ENCODE results near the gene URGCP.
"Not testable (repeated sequence)": the region's sequence is repeated elsewhere in the genome, so short reads cannot be mapped to it uniquely, and the experiment has no call there.

The URGCP gene

GRCh38 chr7:43872406-43873110, 33.8 kb downstream of the URGCP start:
- no peak for DNase-seq

- DNase-seq, result no peak
Observed at GRCh38 chr7:43871064-43871463, 35.3 kb downstream of the URGCP start.

- DNase-seq, result no peak
Observed at GRCh38 chr7:43870316-43870715, 36.1 kb downstream of the URGCP start.

- DNase-seq, result no peak
Observed at GRCh38 chr7:43869867-43870240, 36.5 kb downstream of the URGCP start.

GRCh38 chr7:43869006-43869866, 37.2 kb downstream of the URGCP start, which contains the start of gene MRPS24:
Gene MRPS24 (minus strand): TSS chr7:43869517. CDS start chr7:43869495, 22 bp downstream.
- DNase-seq, result peak; percentile 87 to 95 (median 92)

- DNase-seq, result no peak
Observed at GRCh38 chr7:43868681-43869005, 37.8 kb downstream of the URGCP start.

- no peak for DNase-seq
Observed at GRCh38 chr7:43868181-43868580, 38.2 kb downstream of the URGCP start.

GRCh38 chr7:43865277-43865676, 41.1 kb downstream of the URGCP start:
- no peak for DNase-seq

- no peak for DNase-seq
Observed at GRCh38 chr7:43864126-43864525, 42.3 kb downstream of the URGCP start.

GRCh38 chr7:43856996-43857395, 49.4 kb downstream of the URGCP start:
- no peak for DNase-seq

GRCh38 chr7:43856316-43856715, 50.1 kb downstream of the URGCP start:
- DNase-seq, result no peak

GRCh38 chr7:43855176-43855575, 51.2 kb downstream of the URGCP start:
- no peak for DNase-seq

- DNase-seq, result no peak
Observed at GRCh38 chr7:43851805-43852204, 54.6 kb downstream of the URGCP start.

- no peak for DNase-seq
Observed at GRCh38 chr7:43850348-43851116, 55.9 kb downstream of the URGCP start.

GRCh38 chr7:43849047-43849446, 57.3 kb downstream of the URGCP start:
- DNase-seq, result no peak

- DNase-seq, result no peak
Observed at GRCh38 chr7:43847496-43847895, 58.9 kb downstream of the URGCP start.

GRCh38 chr7:43844662-43845061, 61.7 kb downstream of the URGCP start:
- no peak for DNase-seq

GRCh38 chr7:43844257-43844656, 62.1 kb downstream of the URGCP start:
- DNase-seq, result no peak

GRCh38 chr7:43843296-43843695, 63.1 kb downstream of the URGCP start:
- DNase-seq, result no peak

GRCh38 chr7:43838201-43838658, 68.2 kb downstream of the URGCP start:
- DNase-seq, result no peak

- DNase-seq, result no peak
Observed at GRCh38 chr7:43834463-43835251, 71.7 kb downstream of the URGCP start.

- not testable (repeated sequence) for DNase-seq
Observed at GRCh38 chr7:43830917-43831316, 75.5 kb downstream of the URGCP start.
